GM13976 (cell line): Measurements from ENCODE around the gene ZNF488.

Experiments used
- DNase-seq: peaks from one replicate; pipeline ENCODE4 v3.0.0; 2012; ENCODE audit warnings: low spot score
- CTCF ChIP-seq: IDR thresholded peaks from 2 replicates; pipeline ENCODE4 v1.5.1; 2012; ENCODE audit warnings: borderline replicate concordance, mild to moderate bottlenecking; ENCODE audit not compliant: insufficient read depth; ENCODE audit errors: extremely low read depth, missing control alignments, control extremely low read depth
- in situ Hi-C: fragments of 300-500 bp; cut with MboI; formaldehyde crosslinking; loops from one replicate; pipeline ENCODE4 v1.12.0; 2022; ENCODE audit warnings: low sequenced_read_pairs, mixed read lengths, inconsistent platforms; ENCODE audit not compliant: unreplicated experiment

ZNF488 gene

GRCh38 chr10:47405857-47406547 lies 21.9 kb upstream of the ZNF488 start:
- TF ChIP-seq CTCF, result no peak
- in situ Hi-C loops, result no loop called here
- DNase-seq, result no peak

- no peak for TF ChIP-seq CTCF
- in situ Hi-C loops, result no loop called here
- no peak for DNase-seq
Measured at GRCh38 chr10:47404937-47405336, 20.8 kb upstream of the ZNF488 start.

GRCh38 chr10:47404446-47404845 lies 20.4 kb upstream of the ZNF488 start:
- in situ Hi-C loops, result no loop called here
- no peak for DNase-seq
- no peak for TF ChIP-seq CTCF

GRCh38 chr10:47403446-47404318 lies 19.6 kb upstream of the ZNF488 start:
- no peak for TF ChIP-seq CTCF
- no peak for DNase-seq
- in situ Hi-C loops, result no loop called here

- no peak for TF ChIP-seq CTCF
- in situ Hi-C loops, result no loop called here
- DNase-seq, result no peak
Measured at GRCh38 chr10:47402641-47403301, 18.7 kb upstream of the ZNF488 start.

- no peak for DNase-seq
- TF ChIP-seq CTCF, result no peak
Measured at GRCh38 chr10:47401874-47402640, 18.0 kb upstream of the ZNF488 start.

More at GRCh38 chr10:47401874-47402640, 18.0 kb upstream of the ZNF488 start:
- in situ Hi-C loops, result no loop called here
